ENCODE results near the gene ASIC4. TPM values are rescaled to one million over a fixed set of nuclear protein-coding genes. Genes with fewer than 3 reads are reported as not detected.

The ASIC4 gene
- total RNA-seq, 1 experiment from 2014 or later, result 2.1 TPM

- TF ChIP-seq ATF3 (IDR thresholded peaks at IDR 0.05), result no peak
- no peak for TF ChIP-seq ZBTB33 (IDR thresholded peaks at IDR 0.05; ENCODE audit: extremely low read depth, insufficient replicate concordance, low read length)
Observed at GRCh38 chr2:219553168-219553417, 38.8 kb downstream of the ASIC4 start (continued).

GRCh38 chr2:219553463-219553963 is 39.2 kb downstream of the ASIC4 start:
- CTCF ChIA-PET, result no interaction called here

More at GRCh38 chr2:219553463-219553963, 39.2 kb downstream of the ASIC4 start:
- POLR2A ChIA-PET, result no interaction called here
- no peak for TF ChIP-seq JUND (IDR thresholded peaks at IDR 0.05)
- TF ChIP-seq YY1 (IDR thresholded peaks at IDR 0.05; ENCODE audit: extremely low read depth, insufficient replicate concordance, low read depth, low read length), result no peak
- TF ChIP-seq SIN3A (IDR thresholded peaks at IDR 0.05; ENCODE audit: low read depth), result no peak
- no peak for TF ChIP-seq ZNF274 (IDR thresholded peaks at IDR 0.05; ENCODE audit: low read depth, low read length)
- TF ChIP-seq SP1 (IDR thresholded peaks at IDR 0.05; ENCODE audit: low read depth), result no peak
- no peak for TF ChIP-seq ELF1 (IDR thresholded peaks at IDR 0.05; ENCODE audit: borderline replicate concordance, low read depth)
- TF ChIP-seq POLR2AphosphoS5 (IDR thresholded peaks at IDR 0.05; ENCODE audit: low read depth, low read length), result no peak
- no peak for TF ChIP-seq CBX3 (IDR thresholded peaks at IDR 0.05; ENCODE audit: low read depth)
- no peak for TF ChIP-seq CEBPB (IDR thresholded peaks at IDR 0.05; ENCODE audit: low read depth)
- ATAC-seq (no peak), DNase-seq (ENCODE audit: low read depth, low spot score) (no peak)
- Histone ChIP-seq H3K4me3 (replicated peaks in 1 of 2; ENCODE audit: low read depth in 1 of 2, low read length in 2 of 2) (no peak overlapping the region), H3K79me2 (ENCODE audit: insufficient read depth, low read length) (peaks cover 18% of the 10 kb centered on the region; the same call in 1 of the 2 replicates), H3K4me1 (ENCODE audit: control insufficient read depth in 1 of 2, insufficient read depth in 2 of 2, low read length in 2 of 2) (peaks cover 3 to 19% of the 10 kb centered on the region in 2 experiments; a peak in 3 of 4 replicates), H3K27ac (ENCODE audit: low read depth, low read length) (no peak overlapping the region), H3K4me2 (ENCODE audit: low read length) (no peak overlapping the region), H3K9me3 (ENCODE audit: control insufficient read depth in 1 of 2, insufficient read depth in 1 of 2, low read depth in 1 of 2, low read length in 2 of 2) (no peaks in the 10 kb centered on the region), H3K9me2 (ENCODE audit: insufficient read depth) (no peaks in the 10 kb centered on the region), H2AFZ (ENCODE audit: low read depth, low read length, poor library complexity, severe bottlenecking) (no peak overlapping the region), H4K20me1 (ENCODE audit: insufficient read depth) (no peaks in the 10 kb centered on the region), H3K36me3 (ENCODE audit: control insufficient read depth in 1 of 2, insufficient read depth in 2 of 2, low read length in 2 of 2) (peaks cover 0 to 2% of the 10 kb centered on the region in 2 experiments; a peak in 1 of 4 replicates), H3K9ac (ENCODE audit: low read length) (no peak overlapping the region), H3K27me3 (ENCODE audit: insufficient read depth, low read length) (no peaks in the 10 kb centered on the region)
- BruUV-seq (replicated peaks), result no TSS peak
- RAD21 ChIA-PET (ENCODE audit: low non-redundant PET in 1 of 2, low total read pairs in 2 of 2, uncharacterized antibody in 2 of 2, unreplicated experiment in 2 of 2), result no interaction called here
- intact Hi-C loops (cut with micrococcal nuclease), result no loop called here
